Measurements from ENCODE around the gene IP6K1. TPM values are rescaled to one million over a fixed set of nuclear protein-coding genes. Genes with fewer than 3 reads are reported as not detected.

IP6K1 gene
- total RNA-seq, 4 donors from 2014 or later: 37.8 to 64.9 (median 43.5) TPM

- 80% methylated on average over 1 of the region's 1 CpG for whole genome bisulfite sequencing, 2 donors (ENCODE audit: low coverage in 1 of 2)
Measured at GRCh38 chr3:49733551-49733950, 52.8 kb downstream of the IP6K1 start.

GRCh38 chr3:49732597-49732996 is 53.7 kb downstream of the IP6K1 start:
- Histone ChIP-seq H3K36me3 (peaks cover 0 to 98% of the 10 kb centered on the region in 2 donors), H3K9me3 (no peaks in the 10 kb centered on the region), H3K27ac (no peak overlapping the region), H3K4me1 (no peaks in the 10 kb centered on the region), H3K27me3 (no peaks in the 10 kb centered on the region), H3K4me3 (no peak overlapping the region)
- 74 to 91% methylated on average over 6 to 9 of the region's 11 CpGs for WGBS, 2 donors (ENCODE audit: low coverage in 1 of 2)
- ATAC-seq: no peak
- TF ChIP-seq EP300 (IDR thresholded peaks at IDR 0.05): no peak
- TF ChIP-seq POLR2A (IDR thresholded peaks at IDR 0.05): no peak
- TF ChIP-seq CTCF (IDR thresholded peaks at IDR 0.05): no peak
- TF ChIP-seq POLR2AphosphoS5 (IDR thresholded peaks at IDR 0.05): no peak

More at GRCh38 chr3:49733551-49733950, 52.8 kb downstream of the IP6K1 start:
- peaks cover 0 to 98% of the 10 kb centered on the region in 2 donors for H3K36me3 ChIP-seq
- no peak overlapping the region for H3K27ac ChIP-seq
- no peaks in the 10 kb centered on the region for H3K4me1 ChIP-seq
- no peaks in the 10 kb centered on the region for H3K27me3 ChIP-seq
- no peak for TF ChIP-seq POLR2A (IDR thresholded peaks at IDR 0.05)
- no peak for TF ChIP-seq POLR2AphosphoS5 (IDR thresholded peaks at IDR 0.05)
- no peak for TF ChIP-seq EP300 (IDR thresholded peaks at IDR 0.05)
- no peak for TF ChIP-seq CTCF (IDR thresholded peaks at IDR 0.05)
- H3K9me3 ChIP-seq: no peaks in the 10 kb centered on the region
- H3K4me3 ChIP-seq: no peak overlapping the region
- no peak for ATAC-seq

- TF ChIP-seq EP300 (IDR thresholded peaks at IDR 0.05) (no peak), POLR2AphosphoS5 (IDR thresholded peaks at IDR 0.05) (no peak), POLR2A (IDR thresholded peaks at IDR 0.05) (no peak), CTCF (IDR thresholded peaks at IDR 0.05) (no peak)
- no peak for ATAC-seq
- Histone ChIP-seq H3K27me3 (no peaks in the 10 kb centered on the region), H3K36me3 (peaks cover 0 to 98% of the 10 kb centered on the region in 2 donors), H3K27ac (no peak overlapping the region), H3K4me3 (no peak overlapping the region), H3K9me3 (no peaks in the 10 kb centered on the region), H3K4me1 (peaks cover 0 to 2% (median 0%) of the 10 kb centered on the region in 3 donors)
- WGBS, 2 donors (ENCODE audit: low coverage in 1 of 2): 95 to 100% methylated on average over 2 to 4 of the region's 4 CpGs
Measured at GRCh38 chr3:49729966-49730609, 56.3 kb downstream of the IP6K1 start.

GRCh38 chr3:49727924-49728361 is 58.4 kb downstream of the IP6K1 start:
- no peak overlapping the region for H3K27ac ChIP-seq
- no peak for ATAC-seq
- no peaks in the 10 kb centered on the region for H3K9me3 ChIP-seq
- no peaks in the 10 kb centered on the region for H3K27me3 ChIP-seq
- WGBS, 2 donors (ENCODE audit: low coverage in 1 of 2): 82% methylated on average over 3 of the region's 15 CpGs; no CpG with 5 or more reads in 1 of the 2 donors
- H3K4me3 ChIP-seq: no peak overlapping the region
- TF ChIP-seq CTCF (IDR thresholded peaks at IDR 0.05) (no peak), EP300 (IDR thresholded peaks at IDR 0.05) (no peak), POLR2A (IDR thresholded peaks at IDR 0.05) (no peak), POLR2AphosphoS5 (IDR thresholded peaks at IDR 0.05) (no peak)
- H3K4me1 ChIP-seq: peaks cover 0 to 19% (median 8%) of the 10 kb centered on the region in 3 donors
- peaks cover 0 to 80% of the 10 kb centered on the region in 2 donors for H3K36me3 ChIP-seq
